ENCODE measurements around the gene CD33.

Gene CD33

GRCh38 chr19:51259348-51260245 is 34.7 kb downstream of the CD33 start:
- no peak for DNase-seq

GRCh38 chr19:51263808-51264207 is 38.9 kb downstream of the CD33 start:
- no peak for DNase-seq

- no peak for DNase-seq
Observed at GRCh38 chr19:51271067-51271466, 46.2 kb downstream of the CD33 start.

GRCh38 chr19:51272183-51272810 is 47.4 kb downstream of the CD33 start:
- DNase-seq = peak; percentile 39

GRCh38 chr19:51274049-51274770 is 49.3 kb downstream of the CD33 start:
- DNase-seq = no peak

GRCh38 chr19:51277112-51277511 is 52.2 kb downstream of the CD33 start:
- DNase-seq = no peak

GRCh38 chr19:51282335-51282734 is 57.5 kb downstream of the CD33 start:
- DNase-seq = no peak

GRCh38 chr19:51285682-51286081 is 60.8 kb downstream of the CD33 start:
- DNase-seq = no peak

Data from NK-92 treated with Interleukin-12 subunit alpha and Interleukin-12 subunit beta, amount 100 ng/mL, for 24 hours (cell line).